Cardiac atrium fibroblast (primary cell): ENCODE results near the gene TMOD1. TPM values are rescaled to one million over a fixed set of nuclear protein-coding genes. Genes with fewer than 3 reads are reported as not detected.

ENCODE experiments used
- total RNA-seq: library from RNA; depleted of rRNA; stranded (reverse); fragments of >200 nt; gene quantifications from 2 replicates; pipeline ENCODE4 v1.2.3, GENCODE V29; 2015

TMOD1 gene
- total RNA-seq, result 0.18 and 0.65 TPM in 2 replicates

GRCh38 chr9:97501177-97501971 is at the start of gene TMOD1:
Gene TMOD1 (plus strand): TSS chr9:97501666. CDS start chr9:97524189, 22,523 bp downstream.

GRCh38 chr9:97632985-97633858 is 131.8 kb downstream of the TMOD1 start, which contains the start of the genes NCBP1 and TSTD2:
Gene NCBP1 (plus strand): TSS chr9:97633821. CDS start chr9:97633882, 61 bp downstream.
Gene TSTD2 (minus strand): TSS chr9:97633368. CDS start chr9:97627562, 5,806 bp downstream.

Other genes starting within 250 kb of the TMOD1 start
- under 0.01 TPM in 1 of 2 replicates, not detected in the other for gene CCDC180, start 194.0 kb upstream of the TMOD1 start, total RNA-seq
- 3.8 and 4.9 TPM in 2 replicates for gene TDRD7, start 89.6 kb upstream of the TMOD1 start, total RNA-seq
- 7.6 and 12.0 TPM in 2 replicates for gene TSTD2, start 131.7 kb downstream of the TMOD1 start, total RNA-seq
- gene NCBP1, start 132.2 kb downstream of the TMOD1 start, total RNA-seq, result 16.4 and 22.7 TPM in 2 replicates
- gene XPA, start 195.7 kb downstream of the TMOD1 start, total RNA-seq, result 1.6 and 2.7 TPM in 2 replicates